Cardiac muscle cell (in vitro differentiated cells and primary cell): ENCODE measurements around the gene B3GNT7. TPM values are rescaled to one million over a fixed set of nuclear protein-coding genes. Genes with fewer than 3 reads are reported as not detected.

ENCODE experiments used
- DNase-seq, 2 donors: peaks; one replicate each; pipeline versions ENCODE4 v3.0.0 to v3.0.0-alpha.2; 2010 to 2017; ENCODE audit warnings: low read depth in 1 of 2, low spot score in 1 of 2
- H3K27ac ChIP-seq: fragments of 200-600 bp; sonication (generic); 2 replicates; pipeline ENCODE4 v1.5.1; 2016
- H3K27me3 ChIP-seq: fragments of 200-600 bp; sonication (generic); 2 replicates; pipeline ENCODE4 v1.6.0; 2016; ENCODE audit warnings: control low read depth
- H3K36me3 ChIP-seq: fragments of 200-600 bp; sonication (generic); 2 replicates; pipeline ENCODE4 v1.5.1; 2016; ENCODE audit warnings: control low read depth
- H3K4me1 ChIP-seq: fragments of 200-600 bp; sonication (generic); 2 replicates; pipeline ENCODE4 v1.8.1; 2017; ENCODE audit warnings: low read depth, mild to moderate bottlenecking, mixed run types
- H3K4me3 ChIP-seq: fragments of 200-600 bp; sonication (generic); 2 replicates; pipeline ENCODE4 v1.5.1; 2016; ENCODE audit warnings: mild to moderate bottlenecking
- H3K9me3 ChIP-seq: fragments of 200-600 bp; sonication (generic); 2 replicates; pipeline ENCODE4 v1.5.1; 2017; ENCODE audit warnings: low read depth, mild to moderate bottlenecking, control low read depth
- polyA plus RNA-seq: library from polyadenylated mRNA; unstranded; fragments of >200 nt; fragmentation: Nextera tagmentation; extraction: Ambion mirVana; gene quantifications from 2 replicates; pipeline ENCODE4 v1.2.1, GENCODE V29; 2016
- total RNA-seq: library from RNA; depleted of rRNA; stranded (reverse); fragments of >200 nt; gene quantifications from 2 replicates; pipeline ENCODE4 v1.2.3, GENCODE V29; 2016
- TF ChIP-seq, protein P1 (sequence below): IDR thresholded peaks from 2 replicates; pipeline ENCODE4 v1.5.1; 2012; ENCODE audit warnings: low read depth, mild to moderate bottlenecking, low read length

B3GNT7 gene
- total and polyA plus RNA-seq, 2 experiments from 2014 or later, result 2.9 to 15.8 TPM

DNA sequence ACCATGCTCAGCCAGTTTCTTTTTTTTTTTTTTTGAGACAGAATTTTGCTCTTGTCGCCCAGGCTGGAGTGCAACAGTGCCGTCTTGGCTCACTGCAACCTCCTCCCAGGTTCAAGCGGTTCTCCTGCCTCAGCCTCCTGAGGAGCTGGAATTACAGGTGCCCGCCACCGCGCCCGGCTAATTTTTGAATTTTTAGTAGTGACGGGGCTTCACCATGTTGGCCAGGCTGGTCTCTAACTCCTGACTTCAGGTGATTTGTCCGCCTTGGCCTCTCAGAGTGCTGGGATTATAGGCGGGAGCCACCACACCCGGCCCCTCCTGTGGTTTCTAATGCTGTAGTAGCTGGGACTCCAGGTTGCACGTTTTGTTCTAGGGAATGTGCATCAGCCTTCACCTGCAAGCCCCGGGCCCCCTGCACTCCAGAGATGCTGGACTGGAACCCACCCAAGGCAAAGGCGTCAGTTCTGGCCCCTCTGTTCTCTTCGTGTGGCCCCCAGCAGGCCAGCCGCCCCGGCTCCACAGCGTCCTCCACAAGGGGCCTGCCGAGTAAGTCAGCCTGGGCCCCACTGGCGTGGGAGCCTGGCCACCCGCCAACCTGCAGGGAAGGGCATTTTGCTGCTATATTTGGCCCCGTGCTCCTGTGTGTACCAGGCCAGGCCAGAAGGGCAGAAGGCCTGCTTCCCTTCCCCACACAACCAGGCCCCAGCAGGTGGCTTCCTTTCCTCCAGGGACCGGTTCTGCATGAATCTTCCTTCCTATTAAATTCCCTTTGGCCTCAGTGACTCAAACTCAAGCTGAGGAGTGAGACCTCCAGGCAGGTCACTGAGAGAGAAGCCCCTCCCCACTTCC, 25.7 kb upstream of the B3GNT7 start:
- Histone ChIP-seq H3K27me3 (no peaks in the 10 kb centered on the region), H3K4me1 (peaks cover 14% of the 10 kb centered on the region), H3K9me3 (no peaks in the 10 kb centered on the region), H3K36me3 (no peaks in the 10 kb centered on the region), H3K4me3 (no peak overlapping the region), H3K27ac (peak overlapping the region; percentile 54)
- TF ChIP-seq, protein P1, sequence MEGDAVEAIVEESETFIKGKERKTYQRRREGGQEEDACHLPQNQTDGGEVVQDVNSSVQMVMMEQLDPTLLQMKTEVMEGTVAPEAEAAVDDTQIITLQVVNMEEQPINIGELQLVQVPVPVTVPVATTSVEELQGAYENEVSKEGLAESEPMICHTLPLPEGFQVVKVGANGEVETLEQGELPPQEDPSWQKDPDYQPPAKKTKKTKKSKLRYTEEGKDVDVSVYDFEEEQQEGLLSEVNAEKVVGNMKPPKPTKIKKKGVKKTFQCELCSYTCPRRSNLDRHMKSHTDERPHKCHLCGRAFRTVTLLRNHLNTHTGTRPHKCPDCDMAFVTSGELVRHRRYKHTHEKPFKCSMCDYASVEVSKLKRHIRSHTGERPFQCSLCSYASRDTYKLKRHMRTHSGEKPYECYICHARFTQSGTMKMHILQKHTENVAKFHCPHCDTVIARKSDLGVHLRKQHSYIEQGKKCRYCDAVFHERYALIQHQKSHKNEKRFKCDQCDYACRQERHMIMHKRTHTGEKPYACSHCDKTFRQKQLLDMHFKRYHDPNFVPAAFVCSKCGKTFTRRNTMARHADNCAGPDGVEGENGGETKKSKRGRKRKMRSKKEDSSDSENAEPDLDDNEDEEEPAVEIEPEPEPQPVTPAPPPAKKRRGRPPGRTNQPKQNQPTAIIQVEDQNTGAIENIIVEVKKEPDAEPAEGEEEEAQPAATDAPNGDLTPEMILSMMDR, result no peak
- DNase-seq, result peak in 1 of 2 donors; percentile 62

DNA sequence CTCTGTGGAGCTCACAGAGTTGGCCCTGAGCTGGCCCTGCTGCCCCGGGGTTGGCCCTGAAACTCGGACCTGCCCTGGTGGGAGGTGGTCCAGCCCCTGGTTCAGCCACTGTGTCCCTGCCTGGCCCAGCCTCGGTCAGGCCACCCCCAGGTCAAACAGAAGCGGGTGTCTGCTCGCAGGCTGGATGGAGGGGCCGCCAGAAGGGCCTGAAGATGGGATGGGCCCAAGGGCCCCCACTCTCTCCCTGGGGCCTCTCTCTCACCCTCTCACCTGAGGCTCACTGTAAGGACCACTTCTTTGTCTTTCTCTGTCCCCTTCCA, 25.1 kb upstream of the B3GNT7 start:
- Histone ChIP-seq H3K27ac (peak overlapping the region; percentile 54), H3K4me1 (peaks cover 14% of the 10 kb centered on the region), H3K27me3 (no peaks in the 10 kb centered on the region), H3K4me3 (no peak overlapping the region), H3K36me3 (no peaks in the 10 kb centered on the region), H3K9me3 (no peaks in the 10 kb centered on the region)
- TF ChIP-seq, protein P1, result no peak
- no peak for DNase-seq

DNA sequence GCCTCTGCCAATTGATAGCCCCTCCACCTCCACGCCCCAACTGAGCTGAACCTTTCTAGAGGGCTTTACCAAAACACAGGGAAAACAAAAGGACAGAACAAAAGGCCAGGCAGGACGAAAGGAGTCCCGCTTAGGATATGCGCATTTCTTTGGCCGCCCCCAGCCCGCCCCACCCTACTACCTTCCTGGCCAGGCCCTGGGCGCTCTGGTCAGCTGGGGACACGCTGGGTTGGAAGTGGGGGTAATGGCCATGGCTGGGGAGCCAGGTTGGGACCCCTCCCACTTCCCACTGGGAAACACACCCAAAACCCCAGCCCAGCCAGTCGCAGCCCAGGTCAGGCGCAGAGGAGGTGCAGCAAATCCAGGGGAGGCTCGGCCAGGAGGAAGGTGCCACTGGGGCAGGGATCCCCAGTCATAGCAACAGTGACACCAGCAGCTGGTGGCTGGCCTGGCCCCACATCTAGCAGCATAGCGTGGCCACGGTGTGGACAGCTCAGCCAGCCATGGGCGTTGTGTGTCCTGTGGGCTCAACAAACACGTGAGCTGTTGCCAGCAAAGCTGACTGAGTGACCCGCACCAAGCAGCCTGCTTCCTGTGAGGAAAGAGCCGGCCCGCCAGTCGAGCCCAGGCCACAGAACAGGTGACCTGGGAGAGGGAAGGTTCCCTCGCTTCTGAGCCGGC, 24.6 kb upstream of the B3GNT7 start:
- Histone ChIP-seq H3K36me3 (no peaks in the 10 kb centered on the region), H3K27me3 (no peaks in the 10 kb centered on the region), H3K9me3 (no peaks in the 10 kb centered on the region), H3K27ac (peak overlapping the region; percentile 54), H3K4me1 (peaks cover 14% of the 10 kb centered on the region), H3K4me3 (no peak overlapping the region)
- TF ChIP-seq, protein P1, result no peak
- DNase-seq, result no peak

DNA sequence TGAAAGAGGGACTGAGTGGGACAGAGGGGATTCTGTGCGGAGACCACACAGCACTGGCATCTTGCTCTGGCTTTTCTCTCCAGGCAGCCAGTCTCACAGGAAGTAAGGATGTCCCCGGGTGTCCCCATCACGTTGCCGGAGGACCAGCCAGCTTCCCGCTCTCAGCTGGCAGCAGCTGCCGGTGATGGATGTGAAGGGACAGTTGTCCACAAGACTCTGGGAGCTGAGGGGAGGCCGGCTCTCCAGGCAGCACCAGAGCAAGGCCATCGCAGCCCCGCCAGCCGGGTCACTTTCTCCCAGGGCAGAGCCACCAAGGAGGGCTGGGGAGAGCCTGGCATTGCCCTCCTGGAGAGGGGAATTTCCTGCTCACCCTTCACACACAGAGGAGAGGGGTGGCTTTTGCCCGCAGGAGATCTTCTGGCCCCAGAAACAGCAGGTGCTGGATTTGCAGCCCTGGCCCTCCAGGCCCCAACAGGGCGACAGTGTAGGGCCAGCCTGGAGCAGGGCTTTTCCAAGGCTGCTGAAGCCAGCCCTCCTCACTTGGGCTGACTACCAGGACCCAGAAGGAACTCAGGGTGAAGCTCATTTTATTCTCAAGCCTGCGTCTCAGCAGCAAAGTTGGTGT, 24.0 kb upstream of the B3GNT7 start:
- Histone ChIP-seq H3K4me1 (peaks cover 14% of the 10 kb centered on the region), H3K4me3 (no peak overlapping the region), H3K36me3 (no peaks in the 10 kb centered on the region), H3K9me3 (no peaks in the 10 kb centered on the region), H3K27me3 (no peaks in the 10 kb centered on the region), H3K27ac (peak overlapping the region; percentile 54)
- TF ChIP-seq, protein P1, result no peak
- no peak for DNase-seq

DNA sequence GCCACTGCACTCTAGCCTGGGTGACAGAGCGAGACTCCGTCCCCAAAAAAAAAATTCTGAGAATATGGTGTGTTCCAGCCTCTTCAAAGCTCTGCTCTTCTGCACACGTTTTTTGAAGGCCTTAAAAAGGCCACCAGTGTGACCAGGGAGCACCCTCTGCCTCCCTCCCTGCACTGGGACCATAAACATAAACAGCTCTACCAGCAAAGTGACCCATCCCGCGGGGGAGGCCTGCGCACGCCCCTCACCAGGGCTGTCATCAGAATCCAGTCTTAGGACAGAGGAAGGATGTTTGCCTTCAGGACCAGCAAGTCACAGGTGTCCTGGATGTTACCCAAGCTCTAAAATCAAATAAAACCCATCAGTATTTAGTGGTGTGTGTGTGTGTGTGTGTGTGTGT, 23.2 kb upstream of the B3GNT7 start:
- H3K36me3 ChIP-seq, result no peaks in the 10 kb centered on the region
- no peak for DNase-seq
- H3K9me3 ChIP-seq, result no peaks in the 10 kb centered on the region
- peaks cover 14% of the 10 kb centered on the region for H3K4me1 ChIP-seq
- H3K27ac ChIP-seq, result no peak overlapping the region
- H3K27me3 ChIP-seq, result no peaks in the 10 kb centered on the region
- no peak overlapping the region for H3K4me3 ChIP-seq
- TF ChIP-seq, protein P1, result no peak
